Measurements from ENCODE around the gene EPOP.

Gene EPOP

GRCh38 chr17:38711792-38712571 is 37.2 kb upstream of the EPOP start:
- H3K4me3 ChIP-seq (ENCODE audit: low read depth, low read length), result no peak overlapping the region
- TF ChIP-seq CTCF (IDR thresholded peaks at IDR 0.05; ENCODE audit: low read depth, low read length) (no peak), MAX (IDR thresholded peaks at IDR 0.05; ENCODE audit: low read depth, low read length) (peak; percentile 88), POLR2A (IDR thresholded peaks at IDR 0.05; ENCODE audit: extremely low read depth, insufficient read length) (no peak), MYC (IDR thresholded peaks at IDR 0.05; ENCODE audit: low read depth, low read length) (peak; percentile 90)
- DNase-seq (ENCODE audit: low read depth), result peak; percentile 68

- H3K4me3 ChIP-seq (ENCODE audit: low read depth, low read length), result no peak overlapping the region
- DNase-seq (ENCODE audit: low read depth), result peak; percentile 62
- TF ChIP-seq CTCF (IDR thresholded peaks at IDR 0.05; ENCODE audit: low read depth, low read length) (no peak), POLR2A (IDR thresholded peaks at IDR 0.05; ENCODE audit: extremely low read depth, insufficient read length) (no peak), MYC (IDR thresholded peaks at IDR 0.05; ENCODE audit: low read depth, low read length) (no peak), MAX (IDR thresholded peaks at IDR 0.05; ENCODE audit: low read depth, low read length) (no peak)
These were observed 36.2 kb upstream of the EPOP start for GRCh38 chr17:38710985-38711384.

GRCh38 chr17:38710604-38710962 is 35.8 kb upstream of the EPOP start:
- DNase-seq (ENCODE audit: low read depth), result no peak
- TF ChIP-seq CTCF (IDR thresholded peaks at IDR 0.05; ENCODE audit: low read depth, low read length) (no peak), MAX (IDR thresholded peaks at IDR 0.05; ENCODE audit: low read depth, low read length) (no peak), POLR2A (IDR thresholded peaks at IDR 0.05; ENCODE audit: extremely low read depth, insufficient read length) (no peak), MYC (IDR thresholded peaks at IDR 0.05; ENCODE audit: low read depth, low read length) (no peak)
- no peak overlapping the region for H3K4me3 ChIP-seq (ENCODE audit: low read depth, low read length)

GRCh38 chr17:38709864-38710603 is 35.3 kb upstream of the EPOP start:
- TF ChIP-seq CTCF (IDR thresholded peaks at IDR 0.05; ENCODE audit: low read depth, low read length) (no peak), MAX (IDR thresholded peaks at IDR 0.05; ENCODE audit: low read depth, low read length) (no peak), POLR2A (IDR thresholded peaks at IDR 0.05; ENCODE audit: extremely low read depth, insufficient read length) (no peak), MYC (IDR thresholded peaks at IDR 0.05; ENCODE audit: low read depth, low read length) (no peak)
- H3K4me3 ChIP-seq (ENCODE audit: low read depth, low read length), result no peak overlapping the region
- DNase-seq (ENCODE audit: low read depth), result no peak

GRCh38 chr17:38709104-38709820 is 34.5 kb upstream of the EPOP start:
- DNase-seq (ENCODE audit: low read depth), result no peak
- H3K4me3 ChIP-seq (ENCODE audit: low read depth, low read length), result no peak overlapping the region
- TF ChIP-seq MYC (IDR thresholded peaks at IDR 0.05; ENCODE audit: low read depth, low read length), result no peak

Data from NB4 (cell line).